ENCODE measurements around the gene PRAMEF1. TPM values are rescaled to one million over a fixed set of nuclear protein-coding genes. Genes with fewer than 3 reads are reported as not detected.
"Not testable (repeated sequence)": the region's sequence is repeated elsewhere in the genome, so short reads cannot be mapped to it uniquely, and the experiment has no call there.

PRAMEF1 gene
- total RNA-seq = not detected in 2 replicates

DNA sequence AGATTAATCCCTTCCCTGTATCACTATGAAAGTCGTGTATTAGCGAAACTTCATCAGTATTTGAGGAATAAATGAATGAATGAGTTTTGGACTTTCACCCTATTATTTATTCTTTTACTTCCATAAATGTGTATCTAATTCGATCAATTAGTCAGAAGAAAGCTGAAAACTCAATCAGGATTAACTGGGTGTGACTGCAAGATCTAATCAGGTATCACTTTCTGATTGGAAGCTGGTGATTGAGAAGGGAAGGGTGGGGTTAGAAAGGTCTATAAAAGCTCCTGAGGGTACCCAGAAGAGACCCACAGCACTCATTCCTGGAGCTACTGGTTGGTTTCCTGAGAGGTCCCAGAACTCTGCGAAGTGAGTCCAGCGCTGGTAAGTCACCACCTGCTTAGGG, at the start of gene PRAMEF1:
Gene PRAMEF1 (plus strand): TSS at position 301 of the 400 bp plus-strand sequence. CDS start 1,831 bp downstream, outside the sequence.
- intact Hi-C loops (cut with micrococcal nuclease) = not testable (repeated sequence)

DNA sequence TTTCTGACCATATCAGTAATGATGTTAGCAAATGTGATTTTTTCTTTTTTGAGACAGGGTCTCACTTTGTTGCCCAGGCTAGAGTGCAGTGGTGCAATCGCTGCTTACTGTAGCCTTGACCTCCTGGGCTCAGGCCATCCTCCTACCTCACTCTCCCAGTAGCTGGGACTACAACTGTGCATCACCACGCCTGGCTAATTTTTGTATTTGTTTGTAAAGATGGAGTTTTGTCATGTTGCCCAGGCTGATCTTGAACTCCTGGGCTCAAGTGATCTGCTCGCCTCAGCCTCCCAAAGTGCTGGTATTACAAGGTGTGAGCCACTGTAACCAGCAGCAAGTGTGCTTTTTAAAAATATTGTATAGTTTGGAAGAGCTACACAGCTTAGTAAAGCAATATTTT, 49.3 kb upstream of the PRAMEF1 start:
- intact Hi-C loops (cut with micrococcal nuclease) = no loop called here

DNA sequence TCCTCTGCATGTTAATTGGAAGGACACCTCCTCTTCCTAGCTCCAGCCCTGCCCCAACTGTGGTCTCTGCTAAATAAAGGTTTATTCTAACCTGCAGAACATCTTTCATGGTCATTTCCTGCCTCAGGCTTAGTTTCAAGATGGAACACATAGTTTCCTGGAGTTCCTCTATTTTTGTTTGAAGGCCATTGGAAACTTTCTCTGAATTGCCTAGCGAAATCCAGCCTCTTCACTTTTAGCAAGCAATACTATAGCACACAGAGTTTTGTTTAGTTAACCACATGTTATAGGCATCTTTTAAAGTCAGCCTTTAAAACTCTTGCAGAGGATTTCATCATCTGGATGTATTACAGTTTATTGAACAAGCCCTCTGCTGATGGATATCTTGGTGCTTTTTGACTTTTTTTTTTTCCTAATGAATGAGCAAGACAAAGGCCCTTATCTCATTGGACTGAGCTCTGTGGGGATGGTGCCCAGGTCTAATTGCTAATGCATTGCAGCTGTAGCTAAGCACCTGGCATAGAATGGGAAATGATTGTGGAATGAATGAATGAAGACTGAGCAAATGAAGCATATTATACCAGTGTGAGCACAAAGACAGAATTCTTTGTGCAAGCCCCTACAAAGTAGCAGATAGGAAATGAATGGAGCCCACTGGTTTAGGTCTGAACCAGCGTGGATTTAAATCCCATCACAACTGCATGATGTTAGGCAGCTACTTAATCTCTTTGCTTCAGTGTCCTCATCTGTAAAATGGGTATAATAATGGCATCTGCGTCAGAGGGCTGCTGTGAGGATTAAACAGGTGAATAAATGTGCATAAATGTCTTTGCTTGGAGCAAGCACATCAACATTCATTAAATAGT, 45.8 kb upstream of the PRAMEF1 start:
- intact Hi-C loops (cut with micrococcal nuclease) = no loop called here

GRCh38 chr1:12745992-12746323, 45.2 kb upstream of the PRAMEF1 start, which contains the start of gene CFAP107:
TSS of gene CFAP107 (plus strand) at chr1:12746200. CDS start at chr1:12746431, 231 bp downstream.
- intact Hi-C loops (cut with micrococcal nuclease) = no loop called here

GRCh38 chr1:12748778-12749355, 42.3 kb upstream of the PRAMEF1 start:
- intact Hi-C loops (cut with micrococcal nuclease) = no loop called here

DNA sequence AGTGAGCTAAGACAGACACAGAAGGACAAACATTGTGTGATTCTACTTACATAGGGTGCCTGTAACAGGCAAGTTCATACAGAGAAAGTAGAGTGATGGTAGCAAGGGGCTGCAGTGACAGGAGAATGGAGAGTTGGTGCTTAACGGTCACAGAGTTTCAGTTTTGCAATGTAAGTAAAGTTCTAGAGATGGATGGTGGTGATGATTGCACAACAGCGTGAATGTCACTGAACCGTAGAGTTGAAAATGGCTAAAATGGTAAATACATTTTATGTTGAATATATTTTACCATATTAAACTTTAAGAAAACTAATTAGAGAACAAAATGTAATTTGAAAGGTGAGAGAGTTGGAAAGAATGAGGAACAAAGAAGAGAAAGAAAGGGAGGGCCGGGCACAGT, 36.5 kb upstream of the PRAMEF1 start:
- intact Hi-C loops (cut with micrococcal nuclease) = no loop called here

GRCh38 chr1:12756273-12756672, 34.9 kb upstream of the PRAMEF1 start:
- intact Hi-C loops (cut with micrococcal nuclease) = no loop called here

DNA sequence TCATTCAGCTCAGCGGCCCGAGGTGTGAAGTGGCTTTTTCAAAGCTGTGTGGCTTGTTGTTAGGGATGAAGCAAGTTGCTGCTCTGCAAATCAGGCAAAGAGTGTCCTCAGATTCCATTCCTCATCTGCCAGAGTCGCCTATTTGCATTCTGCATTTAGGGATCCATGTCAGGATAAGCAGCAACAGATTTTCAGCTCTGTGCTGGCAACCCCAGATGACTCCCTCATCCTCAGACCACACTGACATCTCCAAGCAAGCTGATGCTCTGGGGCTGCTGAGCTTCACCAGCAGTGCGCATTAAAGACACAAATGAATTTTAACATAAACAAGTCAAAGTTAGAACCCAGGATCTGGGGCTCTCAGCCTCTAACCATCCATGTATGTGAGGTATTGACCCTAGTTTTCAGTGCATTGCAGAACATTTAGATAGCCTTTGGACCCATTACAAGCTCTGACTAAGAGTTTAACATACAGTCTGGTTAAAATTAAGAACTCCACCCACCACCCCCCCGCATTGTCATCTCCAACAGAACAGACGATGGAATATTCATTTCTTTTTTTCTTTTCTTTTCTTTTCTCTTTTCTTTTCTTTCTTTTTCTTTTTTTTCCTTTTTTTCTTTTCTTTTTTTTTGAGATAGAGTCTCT, 34.3 kb upstream of the PRAMEF1 start:
- intact Hi-C loops (cut with micrococcal nuclease) = no loop called here

DNA sequence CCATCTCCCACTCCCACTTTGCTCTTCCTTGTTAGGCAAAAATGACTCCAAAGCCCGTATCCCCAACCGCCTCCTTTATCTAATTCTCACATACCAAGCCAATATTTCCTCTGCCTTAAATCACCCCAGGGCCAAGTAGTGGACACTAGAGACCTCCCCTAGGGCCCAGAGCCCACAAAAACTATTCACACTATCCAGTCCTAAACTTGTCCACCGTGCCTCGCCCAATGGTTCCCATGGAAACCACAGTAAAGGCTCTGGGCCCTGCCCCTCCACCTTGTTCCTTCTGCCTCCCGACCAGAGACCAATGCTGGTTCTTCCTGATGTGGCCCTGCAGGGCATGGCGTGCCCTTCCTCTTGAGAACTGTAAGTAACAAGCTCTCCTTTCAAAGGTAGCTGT, 33.4 kb upstream of the PRAMEF1 start:
- intact Hi-C loops (cut with micrococcal nuclease) = no loop called here

GRCh38 chr1:12760256-12760795, 30.9 kb upstream of the PRAMEF1 start:
- intact Hi-C loops (cut with micrococcal nuclease) = no loop called here

DNA sequence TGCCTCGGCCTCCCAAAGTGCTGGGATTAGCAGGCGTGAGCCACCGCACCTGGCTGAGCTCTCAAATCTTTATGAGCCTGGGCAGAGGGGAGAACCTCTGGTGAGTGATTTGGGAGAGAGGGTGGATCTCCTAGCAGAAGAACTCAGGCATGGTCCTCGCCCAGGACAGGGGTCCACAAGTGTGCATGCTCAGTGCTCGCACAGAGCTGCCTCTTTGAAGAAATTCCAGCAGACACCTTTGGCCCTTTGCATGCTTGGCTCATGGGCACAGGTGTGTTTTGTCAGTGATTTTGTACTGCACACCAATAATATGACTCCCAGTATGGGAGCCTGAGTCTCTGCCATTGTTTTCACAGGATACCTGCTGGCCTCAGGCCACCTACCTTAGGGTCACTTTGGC, 29.4 kb upstream of the PRAMEF1 start:
- intact Hi-C loops (cut with micrococcal nuclease) = no loop called here

- intact Hi-C loops (cut with micrococcal nuclease) = no loop called here
Measured at GRCh38 chr1:12762766-12763165, 28.4 kb upstream of the PRAMEF1 start.

- intact Hi-C loops (cut with micrococcal nuclease) = no loop called here
Measured at GRCh38 chr1:12763479-12763878, 27.7 kb upstream of the PRAMEF1 start.

DNA sequence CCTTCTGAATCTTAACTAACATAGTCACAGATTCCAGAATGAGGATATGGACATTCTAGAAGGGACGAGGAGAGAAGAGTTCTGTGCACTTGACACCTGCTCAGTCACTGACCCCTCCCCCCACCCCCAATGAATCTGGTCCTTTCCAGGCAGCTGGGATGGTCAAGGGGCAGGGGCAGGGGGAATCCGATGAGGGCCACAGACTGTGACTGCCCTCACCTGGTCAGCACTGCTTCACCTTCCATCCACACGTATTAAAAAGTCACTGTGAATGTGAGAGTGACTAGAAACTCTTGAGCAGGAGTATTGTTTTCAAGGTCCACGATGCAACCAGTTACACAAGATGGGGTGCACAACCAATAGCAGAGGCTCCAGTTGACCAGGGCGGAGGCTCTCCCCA, 27.2 kb upstream of the PRAMEF1 start:
- intact Hi-C loops (cut with micrococcal nuclease) = no loop called here

- intact Hi-C loops (cut with micrococcal nuclease) = no loop called here
Measured at GRCh38 chr1:12769031-12769430, 22.2 kb upstream of the PRAMEF1 start.

DNA sequence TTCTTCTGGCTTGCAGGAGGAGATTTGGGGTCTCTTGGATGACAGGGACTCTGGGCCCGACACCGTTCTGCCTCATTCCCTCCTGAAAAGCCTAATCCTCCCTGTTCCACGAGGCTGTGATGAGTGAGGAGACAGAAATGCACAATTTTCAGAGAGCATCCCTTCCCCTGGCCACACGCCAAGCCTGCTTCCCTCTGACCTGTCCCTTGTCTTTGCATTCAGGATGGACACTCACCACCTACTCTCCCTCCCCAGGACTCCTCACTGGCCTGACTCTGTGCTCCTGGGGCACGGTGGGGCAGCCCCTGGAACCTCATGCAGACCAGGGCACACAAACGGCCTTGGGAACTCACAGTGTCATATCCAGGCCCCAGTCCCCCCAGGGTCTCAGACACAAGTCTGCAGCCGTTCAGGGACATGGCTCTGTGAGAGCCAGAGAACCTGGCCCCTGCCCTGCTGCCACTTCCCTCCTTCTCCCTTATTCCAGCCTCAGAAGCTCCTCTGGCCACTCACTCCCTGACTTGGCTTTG, 21.2 kb upstream of the PRAMEF1 start:
- intact Hi-C loops (cut with micrococcal nuclease) = no loop called here

DNA sequence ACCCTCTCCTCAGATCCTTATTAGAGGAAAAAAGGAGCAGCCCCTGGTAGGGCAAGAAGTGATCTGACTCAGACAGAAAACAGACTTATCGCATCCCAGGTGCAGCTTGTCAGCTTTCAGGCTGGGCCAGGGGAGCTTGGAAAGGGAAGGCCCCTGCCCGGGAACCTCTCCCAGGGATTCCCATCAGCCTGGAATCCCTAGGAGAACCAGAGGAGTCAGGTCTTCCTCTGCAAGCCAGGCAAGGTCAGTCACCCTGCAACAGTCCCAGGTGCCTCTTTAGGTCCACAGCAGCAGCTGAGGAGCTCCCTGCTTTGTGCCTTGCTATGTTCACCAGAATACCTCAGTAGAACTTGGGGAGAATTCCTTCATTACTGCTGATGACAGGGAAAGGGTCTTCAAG, 20.6 kb upstream of the PRAMEF1 start:
- intact Hi-C loops (cut with micrococcal nuclease) = no loop called here

- intact Hi-C loops (cut with micrococcal nuclease) = no loop called here
Measured at GRCh38 chr1:12771186-12771585, 20.0 kb upstream of the PRAMEF1 start.

DNA sequence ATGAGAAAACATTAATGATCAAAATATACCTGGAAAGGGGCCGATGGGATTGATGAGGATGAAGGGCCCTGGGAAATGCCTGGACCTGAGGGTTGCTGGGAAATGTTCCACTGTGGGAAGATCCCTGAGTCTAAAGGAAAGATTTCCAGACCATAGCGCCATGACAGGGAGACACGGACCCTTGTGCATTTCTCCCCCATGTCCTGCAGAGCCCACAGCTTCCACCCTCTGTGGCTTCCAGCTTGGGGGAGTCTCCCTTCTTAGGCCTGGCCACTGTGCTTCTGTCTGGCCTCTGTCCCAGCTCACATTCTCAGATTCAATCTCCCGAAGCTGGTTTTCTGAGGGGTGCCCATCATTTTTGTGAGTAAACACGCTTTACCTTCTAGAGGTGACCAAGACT, 18.7 kb upstream of the PRAMEF1 start:
- intact Hi-C loops (cut with micrococcal nuclease) = no loop called here

GRCh38 chr1:12773438-12773837, 17.8 kb upstream of the PRAMEF1 start, which contains the start of gene PRAMEF12:
TSS of gene PRAMEF12 (plus strand) at chr1:12773738. CDS start at chr1:12774868, 1,130 bp downstream.
- intact Hi-C loops (cut with micrococcal nuclease) = no loop called here

- intact Hi-C loops (cut with micrococcal nuclease) = no loop called here
Measured at GRCh38 chr1:12774801-12775345, 16.3 kb upstream of the PRAMEF1 start.
